GM10266 (cell line): ENCODE measurements around the gene TMEM176A.

Experiments used
- DNase-seq: peaks from one replicate; pipeline ENCODE4 v3.0.0; 2012; ENCODE audit errors: extremely low spot score
- CTCF ChIP-seq: IDR thresholded peaks from 2 replicates; pipeline ENCODE4 v1.5.1; 2012; ENCODE audit warnings: mild to moderate bottlenecking, low read depth; ENCODE audit not compliant: control insufficient read depth, insufficient read depth; ENCODE audit errors: missing control alignments

The TMEM176A gene

GRCh38 chr7:150799156-150799555, 1.4 kb upstream of the TMEM176A start:
- DNase-seq: no peak
- no peak for TF ChIP-seq CTCF

GRCh38 chr7:150799741-150800580, 608 bp upstream of the TMEM176A start, which contains the start of gene TMEM176B:
Gene TMEM176B, minus strand, starts transcription at chr7:150800364. Its CDS starts 3,795 bp downstream, at chr7:150796569.
- no peak for TF ChIP-seq CTCF

GRCh38 chr7:150801242-150801945, 825 bp downstream of the TMEM176A start:
- no peak for TF ChIP-seq CTCF
- peak; percentile 45 for DNase-seq

More at GRCh38 chr7:150799741-150800580, 608 bp upstream of the TMEM176A start, which contains the start of gene TMEM176B:
- no peak for DNase-seq

GRCh38 chr7:150801946-150802771, 1.6 kb downstream of the TMEM176A start:
- DNase-seq: no peak
- TF ChIP-seq CTCF: no peak

- DNase-seq: no peak
- TF ChIP-seq CTCF: no peak
Measured at GRCh38 chr7:150803161-150803860, 2.7 kb downstream of the TMEM176A start.

GRCh38 chr7:150804802-150805201, 4.2 kb downstream of the TMEM176A start:
- TF ChIP-seq CTCF: no peak
- DNase-seq: no peak
